Esophagus squamous epithelium (tissue), 5 donors: ENCODE results near the gene RAMP3. TPM values are rescaled to one million over a fixed set of nuclear protein-coding genes. Genes with fewer than 3 reads are reported as not detected.
A peak's percentile ranks its signal among the peaks of the same experiment; 100 is the strongest.
"Not testable (repeated sequence)": the region's sequence is repeated elsewhere in the genome, so short reads cannot be mapped to it uniquely, and the experiment has no call there.

ENCODE experiments used
- DNase-seq: peaks from one replicate; lab custom pipeline; 2025; lab: John Stamatoyannopoulos, UW
- H3K27ac ChIP-seq, 4 donors: fragments of 200-600 bp; sonication (generic); one replicate each; pipeline ENCODE4 v1.5.1; 2016 to 2019; ENCODE audit warnings: mild to moderate bottlenecking in 1 of 4
- H3K27me3 ChIP-seq, 4 donors: fragments of 200-600 bp; sonication (generic); 1 replicate in 3 of 4; 2 replicates in 1 of 4; pipeline versions ENCODE4 v1.5.1 to v1.6.0; 2017 to 2021; ENCODE audit warnings: antibody characterized with exemption in 1 of 4
- H3K36me3 ChIP-seq, 3 donors: fragments of 200-600 bp; sonication (generic); one replicate each; pipeline ENCODE4 v1.5.1; 2016 to 2019
- H3K4me1 ChIP-seq, 3 donors: fragments of 200-600 bp; sonication (generic); one replicate each; pipeline ENCODE4 v1.5.1; 2017 to 2019
- H3K4me3 ChIP-seq, 4 donors: fragments of 200-600 bp; sonication (generic); 1 replicate in 3 of 4; 2 replicates in 1 of 4; pipeline ENCODE4 v1.5.1; 2016 to 2019; ENCODE audit warnings: mild to moderate bottlenecking in 2 of 4, moderate library complexity in 1 of 4
- H3K9me3 ChIP-seq, 3 donors: fragments of 200-600 bp; sonication (generic); one replicate each; pipeline ENCODE4 v1.5.1; 2016 to 2019
- POLR2A ChIP-seq, 4 donors: fragments of 450-650 bp; IDR thresholded peaks; one replicate each; pipeline ENCODE4 v1.6.1; 2017; ENCODE audit warnings: antibody characterized with exemption in 4 of 4, mild to moderate bottlenecking in 4 of 4, moderate library complexity in 3 of 4
- WGBS, 2 donors: methylation state at CpG; one replicate each; pipeline ENCODE4 v1.1.5; 2018; 5-methylcytosine and 5-hydroxymethylcytosine counted together
- intact Hi-C: fragments of 100-400 bp; cut with DNase I; formaldehyde crosslinking; loops from one replicate; pipeline ENCODE4 v1.15.0; 2022
- total RNA-seq, 4 donors: library from RNA; depleted of rRNA; stranded (reverse); fragments of >200 nt; gene quantifications; one replicate each; pipeline ENCODE4 v1.1.0, GENCODE V29; 2016
- TF ChIP-seq, protein P1 (sequence below), 6 experiments: fragments of 450-650 bp in 4 of 6; fragments of 200-600 bp in 2 of 6; sonication (generic) in 2 of 6; IDR thresholded peaks; one replicate each; pipeline ENCODE4 v1.5.1; 2016 to 2019; ENCODE audit warnings: antibody characterized with exemption in 6 of 6, mild to moderate bottlenecking in 4 of 6, moderate library complexity in 4 of 6
- donor health status: DM: yes; HTN: yes; CAD: no.

Gene RAMP3
- total RNA-seq, 4 donors from 2014 or later = 7.1 to 35.9 (median 13.2) TPM

DNA sequence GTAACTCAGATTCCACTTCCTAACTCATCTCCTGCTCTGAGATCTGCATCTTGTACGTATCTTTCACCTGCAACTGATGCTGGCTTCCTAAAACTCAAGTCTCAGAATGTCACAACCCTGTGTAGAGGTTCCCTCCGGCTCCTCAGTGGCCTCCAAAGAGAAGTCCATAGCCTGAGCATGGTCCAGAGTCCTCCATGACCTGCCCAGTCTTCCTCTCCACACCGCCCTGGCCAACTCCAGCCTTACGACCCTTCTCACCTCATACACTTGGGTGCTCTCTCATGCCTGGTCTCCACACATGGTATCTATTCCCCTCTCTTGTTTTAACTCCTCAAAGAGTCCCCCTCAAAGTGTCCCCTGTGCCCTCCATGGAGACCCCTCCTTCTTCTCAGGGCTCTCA is 41.9 kb downstream of the RAMP3 start:
- TF ChIP-seq, protein P1, sequence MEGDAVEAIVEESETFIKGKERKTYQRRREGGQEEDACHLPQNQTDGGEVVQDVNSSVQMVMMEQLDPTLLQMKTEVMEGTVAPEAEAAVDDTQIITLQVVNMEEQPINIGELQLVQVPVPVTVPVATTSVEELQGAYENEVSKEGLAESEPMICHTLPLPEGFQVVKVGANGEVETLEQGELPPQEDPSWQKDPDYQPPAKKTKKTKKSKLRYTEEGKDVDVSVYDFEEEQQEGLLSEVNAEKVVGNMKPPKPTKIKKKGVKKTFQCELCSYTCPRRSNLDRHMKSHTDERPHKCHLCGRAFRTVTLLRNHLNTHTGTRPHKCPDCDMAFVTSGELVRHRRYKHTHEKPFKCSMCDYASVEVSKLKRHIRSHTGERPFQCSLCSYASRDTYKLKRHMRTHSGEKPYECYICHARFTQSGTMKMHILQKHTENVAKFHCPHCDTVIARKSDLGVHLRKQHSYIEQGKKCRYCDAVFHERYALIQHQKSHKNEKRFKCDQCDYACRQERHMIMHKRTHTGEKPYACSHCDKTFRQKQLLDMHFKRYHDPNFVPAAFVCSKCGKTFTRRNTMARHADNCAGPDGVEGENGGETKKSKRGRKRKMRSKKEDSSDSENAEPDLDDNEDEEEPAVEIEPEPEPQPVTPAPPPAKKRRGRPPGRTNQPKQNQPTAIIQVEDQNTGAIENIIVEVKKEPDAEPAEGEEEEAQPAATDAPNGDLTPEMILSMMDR (IDR thresholded peaks at IDR 0.05) = no peak
- no peak for TF ChIP-seq POLR2A (IDR thresholded peaks at IDR 0.05)
- Histone ChIP-seq H3K36me3 (no peaks in the 10 kb centered on the region), H3K4me1 (peaks cover 0 to 15% (median 12%) of the 10 kb centered on the region in 3 donors), H3K9me3 (no peaks in the 10 kb centered on the region), H3K27ac (no peak overlapping the region), H3K4me3 (no peak overlapping the region), H3K27me3 (no peaks in the 10 kb centered on the region)
- DNase-seq = no peak
- 92 to 98% methylated on average over 4 of the region's 4 CpGs for WGBS, 2 donors
- intact Hi-C loops = no loop called here

DNA sequence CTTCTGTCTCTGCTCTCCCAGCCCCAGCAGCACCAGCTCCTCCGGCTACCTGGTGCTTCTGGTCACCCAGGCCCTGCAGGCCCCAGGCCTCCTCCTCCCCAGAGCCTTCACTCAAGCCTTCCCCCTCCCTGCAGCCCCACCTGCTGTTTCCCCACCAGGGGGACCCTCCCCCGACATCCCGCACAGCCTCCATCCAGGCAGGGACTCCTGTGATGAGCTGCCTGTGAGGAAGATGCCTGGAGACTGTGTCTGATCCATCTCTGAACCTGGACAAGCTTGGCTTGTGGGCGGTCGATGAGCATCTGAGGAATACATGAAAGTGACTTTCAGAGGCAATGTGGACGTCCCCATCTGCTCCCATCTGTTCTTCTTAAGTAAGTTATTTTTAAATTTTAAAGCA is 45.0 kb downstream of the RAMP3 start:
- intact Hi-C loops = no loop called here
- DNase-seq = no peak
- Histone ChIP-seq H3K27ac (no peak overlapping the region), H3K4me3 (no peak overlapping the region), H3K36me3 (no peaks in the 10 kb centered on the region), H3K27me3 (no peaks in the 10 kb centered on the region), H3K9me3 (no peaks in the 10 kb centered on the region), H3K4me1 (peaks cover 0 to 17% (median 16%) of the 10 kb centered on the region in 3 donors)
- no peak for TF ChIP-seq POLR2A (IDR thresholded peaks at IDR 0.05)
- TF ChIP-seq, protein P1 (IDR thresholded peaks at IDR 0.05) = no peak
- 94 to 100% methylated on average over 2 to 3 of the region's 6 CpGs for WGBS, 2 donors

DNA sequence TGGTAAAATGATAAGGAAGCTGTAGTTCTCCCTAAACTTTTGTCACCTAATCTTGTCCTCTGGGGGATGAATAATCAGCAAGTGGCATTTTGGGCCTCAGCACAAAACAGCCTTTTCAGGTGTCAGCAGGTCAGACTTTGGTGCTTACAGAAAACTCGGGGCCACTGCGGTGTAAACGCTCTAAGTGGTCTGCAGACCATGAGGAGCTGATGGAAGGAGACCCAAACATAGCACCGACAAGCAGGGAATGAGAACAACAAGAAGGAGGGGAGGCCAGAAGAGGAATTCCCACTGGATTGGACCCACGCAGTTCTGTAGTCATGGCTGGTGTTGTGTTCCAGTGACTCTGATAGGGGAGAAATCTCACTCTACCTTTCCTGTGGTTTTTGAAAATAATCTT is 45.4 kb downstream of the RAMP3 start:
- peak overlapping the region in 3 of 4 donors; percentile 14 to 83 (median 72) for H3K27ac ChIP-seq
- H3K9me3 ChIP-seq = no peaks in the 10 kb centered on the region
- no peak overlapping the region for H3K4me3 ChIP-seq
- DNase-seq = no peak
- no peaks in the 10 kb centered on the region for H3K36me3 ChIP-seq
- intact Hi-C loops = no loop called here
- 84 to 85% methylated on average over 5 of the region's 5 CpGs for WGBS, 2 donors
- no peaks in the 10 kb centered on the region for H3K27me3 ChIP-seq
- peaks cover 0 to 17% (median 16%) of the 10 kb centered on the region in 3 donors for H3K4me1 ChIP-seq
- TF ChIP-seq POLR2A (IDR thresholded peaks at IDR 0.05) = no peak
- TF ChIP-seq, protein P1 (IDR thresholded peaks at IDR 0.05) = no peak

DNA sequence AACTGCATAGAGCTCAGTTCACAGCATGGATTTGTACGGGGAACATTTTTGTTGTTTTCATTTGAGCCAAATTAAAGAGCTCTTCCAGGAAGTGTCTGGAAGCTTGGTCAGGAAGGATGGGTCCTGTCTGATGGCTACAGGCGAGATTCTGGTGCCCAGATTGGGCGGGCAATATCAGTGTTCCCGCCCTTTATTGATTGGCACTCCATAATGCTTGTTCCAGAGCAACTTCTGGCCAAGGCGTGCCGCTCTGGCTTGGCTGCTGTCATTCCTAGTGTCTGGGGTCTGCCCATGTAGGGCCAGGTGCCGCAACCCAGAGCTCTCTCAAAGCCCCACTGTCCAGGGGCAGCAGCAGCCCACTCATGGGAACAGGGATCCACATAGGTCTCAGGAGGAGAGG is 45.9 kb downstream of the RAMP3 start:
- H3K4me3 ChIP-seq = peak overlapping the region in 1 of 4 donors; percentile 57
- DNase-seq = no peak
- no peaks in the 10 kb centered on the region for H3K36me3 ChIP-seq
- H3K4me1 ChIP-seq = peaks cover 0 to 17% (median 16%) of the 10 kb centered on the region in 3 donors
- TF ChIP-seq, protein P1 (IDR thresholded peaks at IDR 0.05) = no peak
- TF ChIP-seq POLR2A (IDR thresholded peaks at IDR 0.05) = no peak
- no peaks in the 10 kb centered on the region for H3K27me3 ChIP-seq
- H3K9me3 ChIP-seq = no peaks in the 10 kb centered on the region
- 40 to 76% methylated on average over 1 to 6 of the region's 7 CpGs for WGBS, 2 donors
- peak overlapping the region in 3 of 4 donors; percentile 14 to 83 (median 72) for H3K27ac ChIP-seq
- intact Hi-C loops = no loop called here

DNA sequence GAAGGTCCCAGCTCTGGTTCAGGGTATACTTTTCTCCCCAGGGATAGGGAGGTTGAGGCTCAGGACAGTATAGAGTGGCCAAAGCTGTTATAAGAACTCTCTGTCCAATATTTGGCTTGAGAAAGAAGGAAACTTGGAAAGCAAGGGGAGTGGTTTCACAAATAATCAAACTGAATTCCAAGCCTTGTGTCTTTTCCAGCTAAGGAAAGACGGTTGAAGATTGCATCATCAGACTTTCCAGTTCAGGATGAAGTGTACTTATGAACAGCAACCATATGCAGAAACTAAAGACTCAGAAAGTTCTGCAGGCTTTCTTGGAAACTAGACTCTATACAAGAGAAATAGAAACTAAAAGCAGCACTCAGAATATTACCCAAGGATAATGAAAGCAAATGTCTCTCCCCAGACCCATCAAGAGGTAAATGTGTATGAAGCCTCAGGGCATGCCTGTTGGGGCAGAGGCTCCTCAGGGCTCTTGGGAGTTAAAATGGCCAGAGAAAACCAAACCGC is 46.4 kb downstream of the RAMP3 start:
- H3K36me3 ChIP-seq = no peaks in the 10 kb centered on the region
- H3K9me3 ChIP-seq = no peaks in the 10 kb centered on the region
- H3K27ac ChIP-seq = peak overlapping the region in 3 of 4 donors; percentile 43 to 83 (median 72)
- peak overlapping the region in 3 of 4 donors; percentile 19 to 57 (median 22) for H3K4me3 ChIP-seq
- intact Hi-C loops = no loop called here
- no peaks in the 10 kb centered on the region for H3K27me3 ChIP-seq
- TF ChIP-seq POLR2A (IDR thresholded peaks at IDR 0.05) = no peak
- TF ChIP-seq, protein P1 (IDR thresholded peaks at IDR 0.05) = no peak
- DNase-seq = no peak
- peaks cover 0 to 17% (median 16%) of the 10 kb centered on the region in 3 donors for H3K4me1 ChIP-seq
- 17 to 19% methylated on average over 2 of the region's 2 CpGs for WGBS, 2 donors

DNA sequence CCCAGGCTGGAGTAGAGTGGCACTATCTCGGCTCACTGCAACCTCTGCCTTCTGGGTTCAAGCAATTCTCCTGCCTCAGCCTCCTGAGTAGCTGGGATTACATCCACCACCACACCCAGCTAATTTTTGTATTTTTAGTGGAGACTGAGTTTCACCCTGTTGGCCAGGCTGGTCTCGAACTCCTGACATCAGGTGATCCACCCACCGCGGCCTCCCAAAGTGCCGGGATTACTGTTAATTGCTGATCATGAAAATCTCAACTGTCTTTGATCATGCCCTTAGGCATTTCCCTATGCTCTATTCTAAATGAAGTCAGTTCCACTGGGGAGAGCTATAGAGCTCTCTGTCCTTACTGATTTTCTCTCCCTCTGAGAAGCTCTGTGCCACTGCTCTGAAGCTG is 48.7 kb downstream of the RAMP3 start:
- WGBS, 2 donors = 90 to 93% methylated on average over 5 of the region's 5 CpGs
- not testable (repeated sequence) for DNase-seq

DNA sequence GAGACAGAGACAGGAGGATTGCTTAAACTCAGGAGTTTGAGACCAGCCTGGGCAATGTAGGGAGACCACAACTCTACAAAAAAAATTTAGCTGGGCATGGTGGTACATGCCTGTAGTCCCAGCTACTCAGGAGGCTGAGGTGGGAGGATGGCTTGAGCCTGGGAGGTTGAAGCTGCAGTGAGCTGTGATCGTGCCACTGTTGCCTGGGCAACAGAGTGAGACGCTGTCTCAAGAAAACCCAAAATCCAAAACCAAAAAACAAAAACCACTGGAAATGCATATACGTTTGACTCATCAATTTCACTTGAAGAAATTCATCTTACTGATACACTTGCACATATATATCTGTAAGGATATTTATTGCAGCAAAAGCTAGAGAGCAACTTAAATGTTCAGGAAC is 52.3 kb downstream of the RAMP3 start:
- WGBS, 2 donors = 68 to 83% methylated on average over 3 of the region's 3 CpGs
- H3K4me1 ChIP-seq, DNase-seq, H3K9me3 ChIP-seq, intact Hi-C loops, H3K36me3 ChIP-seq, H3K4me3 ChIP-seq: not testable (repeated sequence)
- H3K27me3 ChIP-seq = peaks cover 0 to 22% (median 0%) of the 10 kb centered on the region in 4 donors
- H3K27ac ChIP-seq = peak overlapping the region in 2 of 4 donors; percentile 9 to 53

More for the DNA sequence above, 48.7 kb downstream of the RAMP3 start:
- H3K27ac ChIP-seq, H3K36me3 ChIP-seq, intact Hi-C loops, H3K4me3 ChIP-seq, H3K9me3 ChIP-seq, H3K27me3 ChIP-seq: not testable (repeated sequence)
- peaks cover 0 to 17% (median 16%) of the 10 kb centered on the region in 3 donors for H3K4me1 ChIP-seq
